Stimulated activated CD4-positive, alpha-beta T cell treated with anti-CD3 and anti-CD28 coated beads, Interleukin-15, amount 100 ng/mL, for 24 hours (primary cell): ENCODE data around the gene NPY1R.

Experiments
- DNase-seq: peaks from one replicate; pipeline ENCODE4 v3.0.0-alpha.2; 2020

The NPY1R gene

DNA sequence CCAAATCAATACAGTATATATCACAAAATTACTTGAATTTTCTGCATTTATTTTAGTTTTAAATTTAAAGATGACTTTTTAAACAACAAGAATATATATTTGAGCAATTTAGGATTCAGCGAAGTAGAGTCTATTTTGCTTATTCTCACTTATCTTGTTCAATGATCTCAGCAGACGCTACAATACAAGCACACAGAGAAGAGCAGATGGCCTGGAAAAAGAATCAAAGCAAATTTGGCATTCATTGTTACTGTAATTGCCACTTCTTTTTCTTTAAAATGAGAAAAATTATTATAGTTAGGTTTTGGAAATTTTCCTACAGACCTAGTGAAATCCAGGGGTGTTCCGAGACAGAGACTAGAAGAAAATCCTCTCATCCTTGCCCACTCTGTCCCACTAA lies 57.5 kb downstream of the NPY1R start:
- DNase-seq = no peak
